K562 (cell line): Measurements from ENCODE around the gene FOXI1. TPM values are rescaled to one million over a fixed set of nuclear protein-coding genes. Genes with fewer than 3 reads are reported as not detected.
A peak's percentile ranks its signal among the peaks of the same experiment; 100 is the strongest.

Source experiments
- BCOR ChIP-seq: fragments of 450-650 bp; IDR thresholded peaks from 2 replicates; pipeline ENCODE4 v1.6.1; 2016
- CEBPB ChIP-seq: fragments of 450-650 bp; IDR thresholded peaks from 2 replicates; pipeline ENCODE4 v1.6.1; 2016; ENCODE audit warnings: missing genetic modification characterization, missing compliant biosample characterization
- COPS2 ChIP-seq: fragments of 450-650 bp; conservative IDR thresholded peaks from 2 replicates; pipeline ENCODE4 v1.6.1; 2016; ENCODE audit warnings: mild to moderate bottlenecking, moderate library complexity
- EP300 ChIP-seq: IDR thresholded peaks from 2 replicates; pipeline ENCODE4 v1.6.1; 2012; ENCODE audit warnings: low read length, improper control_type of control experiment
- HDAC2 ChIP-seq: fragments of 450-650 bp; IDR thresholded peaks from 2 replicates; pipeline ENCODE4 v1.6.1; 2016; ENCODE audit warnings: mild to moderate bottlenecking
- HIVEP1 ChIP-seq: fragments of 250-450 bp; sonication (Bioruptor Pico); IDR thresholded peaks from 2 replicates; pipeline ENCODE4 v1.4.0; 2020; ENCODE audit warnings: mild to moderate bottlenecking
- HNRNPK ChIP-seq: fragments of 200-400 bp; formaldehyde crosslinking; IDR thresholded peaks from one replicate; pipeline ENCODE4 v1.6.1; 2018; ENCODE audit warnings: mild to moderate bottlenecking, low read depth, low read length; ENCODE audit not compliant: poor library complexity, severe bottlenecking
- ILF3 ChIP-seq: fragments of 450-650 bp; IDR thresholded peaks from 2 replicates; pipeline ENCODE4 v1.6.1; 2018; ENCODE audit warnings: antibody characterized with exemption, mild to moderate bottlenecking, moderate library complexity, borderline replicate concordance
- KLF16 ChIP-seq: IDR thresholded peaks from 2 replicates; pipeline ENCODE4 v1.6.1; 2016; ENCODE audit warnings: antibody characterized with exemption
- LCOR ChIP-seq: sonication (generic); formaldehyde crosslinking; IDR thresholded peaks from 2 replicates; pipeline ENCODE4 v1.8.0; 2022; ENCODE audit warnings: mild to moderate bottlenecking, missing genetic modification reagents
- MAFG ChIP-seq: fragments of 450-650 bp; conservative IDR thresholded peaks from 2 replicates; pipeline ENCODE4 v1.6.1; 2016; ENCODE audit warnings: missing genetic modification characterization, missing compliant biosample characterization
- MCM7 ChIP-seq, 2 experiments: fragments of 450-650 bp; IDR thresholded peaks; 2 replicates each; pipeline ENCODE4 v1.6.1; 2016 to 2018
- NFE2 ChIP-seq: IDR thresholded peaks from 2 replicates; pipeline ENCODE4 v1.6.1; 2014; ENCODE audit warnings: antibody characterized with exemption, low read depth
- OTX1 ChIP-seq: fragments of 450-650 bp; formaldehyde crosslinking; IDR thresholded peaks from 2 replicates; pipeline ENCODE4 v1.4.0; 2022; ENCODE audit warnings: mild to moderate bottlenecking
- PURB ChIP-seq: sonication (generic); formaldehyde crosslinking; IDR thresholded peaks from 2 replicates; pipeline ENCODE4 v1.9.0; 2021; ENCODE audit warnings: low read depth, mild to moderate bottlenecking, missing genetic modification reagents
- RFX5 ChIP-seq: IDR thresholded peaks from 2 replicates; pipeline ENCODE4 v1.6.1; 2011; ENCODE audit warnings: low read depth, mild to moderate bottlenecking, improper control_type of control experiment, low read length
- RFX7 ChIP-seq: fragments of 250-450 bp; sonication (Bioruptor Pico); IDR thresholded peaks from 2 replicates; pipeline ENCODE4 v1.5.1; 2021; ENCODE audit warnings: mild to moderate bottlenecking
- SOX6 ChIP-seq: fragments of 450-650 bp; IDR thresholded peaks from 2 replicates; pipeline ENCODE4 v1.6.1; 2014; ENCODE audit warnings: mild to moderate bottlenecking
- TRIM24 ChIP-seq, 2 experiments: fragments of 450-650 bp; IDR thresholded peaks; 2 replicates each; pipeline ENCODE4 v1.6.1; 2016
- ZC3H4 ChIP-seq: sonication (generic); formaldehyde crosslinking; IDR thresholded peaks from 2 replicates; pipeline ENCODE4 v1.9.0; 2021; ENCODE audit warnings: missing genetic modification reagents, borderline replicate concordance
- ZNF146 ChIP-seq: IDR thresholded peaks from one replicate; pipeline ENCODE4 v1.6.1; 2018; ENCODE audit warnings: missing compliant biosample characterization; ENCODE audit not compliant: unreplicated experiment
- ZNF224 ChIP-seq: sonication (generic); formaldehyde crosslinking; IDR thresholded peaks from 2 replicates; pipeline ENCODE4 v1.8.0; 2022; ENCODE audit warnings: mild to moderate bottlenecking, missing genetic modification reagents
- ZNF584 ChIP-seq: fragments of 200-800 bp; sonication (Bioruptor generic); IDR thresholded peaks from 2 replicates; pipeline ENCODE4 v1.6.1; 2016; ENCODE audit warnings: low read depth, mild to moderate bottlenecking, missing genetic modification characterization, missing compliant biosample characterization
- ZNF696 ChIP-seq: fragments of 250-450 bp; sonication (Bioruptor Pico); conservative IDR thresholded peaks from 2 replicates; pipeline ENCODE4 v1.4.0; 2020; ENCODE audit warnings: mild to moderate bottlenecking, moderate library complexity
- ZNF76 ChIP-seq: fragments of 250-450 bp; sonication (Bioruptor Pico); IDR thresholded peaks from 2 replicates; pipeline ENCODE4 v1.4.0; 2020; ENCODE audit warnings: mild to moderate bottlenecking, moderate library complexity, borderline replicate concordance
- polyA plus RNA-seq, 8 experiments: library from polyadenylated mRNA; depleted of rRNA in 4 of 8; stranded (reverse) in 5 of 8; unstranded in 3 of 8; fragments of >200 nt; fragmentation: Nextera tagmentation in 2 of 8; fragmentation: Illumina TruSeq in 1 of 8; extraction: Ambion mirVana in 2 of 8; extraction: Trizol in 1 of 8; gene quantifications; 2 replicates each; pipeline versions ENCODE4 v1.2.1 to v1.2.3, GENCODE V29; 2011 to 2014; ENCODE audit warnings: inconsistent platforms in 1 of 8, missing spikeins in 1 of 8
- total RNA-seq, 7 experiments: library from RNA; depleted of rRNA in 6 of 7; stranded (reverse); fragments of >200 nt in 6 of 7; fragmentation: Illumina TruSeq in 2 of 7; extraction: Trizol in 2 of 7; gene quantifications; 2 replicates each; pipeline versions ENCODE4 v1.2.1 to v1.2.3, GENCODE V29; 2011 to 2021; ENCODE audit warnings: low replicate concordance in 1 of 7
- TF ChIP-seq, protein P1 (sequence below), 3 experiments: IDR thresholded peaks in 2 of 3; conservative IDR thresholded peaks in 1 of 3; 2 replicates each; pipeline ENCODE4 v1.5.1; 2011 to 2012; ENCODE audit warnings: low read length in 3 of 3, mild to moderate bottlenecking in 3 of 3, control low read depth in 2 of 3, improper control_type of control experiment in 1 of 3, inconsistent platforms in 1 of 3, low read depth in 1 of 3, mixed read lengths in 1 of 3, moderate library complexity in 1 of 3; ENCODE audit not compliant: insufficient read depth in 2 of 3
- TF ChIP-seq, protein P2 (sequence below), 2 experiments: fragments of 450-650 bp; conservative IDR thresholded peaks; 2 replicates each; pipeline ENCODE4 v1.6.1; 2017; ENCODE audit warnings: mild to moderate bottlenecking in 2 of 2, moderate library complexity in 2 of 2
- TF ChIP-seq, protein P3 (sequence below): fragments of 450-650 bp; IDR thresholded peaks from 2 replicates; pipeline ENCODE4 v1.6.1; 2016

Gene FOXI1
- total and polyA plus RNA-seq, 9 of the 15 experiments (the other 6 are each of a cell fraction or from before 2014, with no cell fraction given), result not detected

DNA sequence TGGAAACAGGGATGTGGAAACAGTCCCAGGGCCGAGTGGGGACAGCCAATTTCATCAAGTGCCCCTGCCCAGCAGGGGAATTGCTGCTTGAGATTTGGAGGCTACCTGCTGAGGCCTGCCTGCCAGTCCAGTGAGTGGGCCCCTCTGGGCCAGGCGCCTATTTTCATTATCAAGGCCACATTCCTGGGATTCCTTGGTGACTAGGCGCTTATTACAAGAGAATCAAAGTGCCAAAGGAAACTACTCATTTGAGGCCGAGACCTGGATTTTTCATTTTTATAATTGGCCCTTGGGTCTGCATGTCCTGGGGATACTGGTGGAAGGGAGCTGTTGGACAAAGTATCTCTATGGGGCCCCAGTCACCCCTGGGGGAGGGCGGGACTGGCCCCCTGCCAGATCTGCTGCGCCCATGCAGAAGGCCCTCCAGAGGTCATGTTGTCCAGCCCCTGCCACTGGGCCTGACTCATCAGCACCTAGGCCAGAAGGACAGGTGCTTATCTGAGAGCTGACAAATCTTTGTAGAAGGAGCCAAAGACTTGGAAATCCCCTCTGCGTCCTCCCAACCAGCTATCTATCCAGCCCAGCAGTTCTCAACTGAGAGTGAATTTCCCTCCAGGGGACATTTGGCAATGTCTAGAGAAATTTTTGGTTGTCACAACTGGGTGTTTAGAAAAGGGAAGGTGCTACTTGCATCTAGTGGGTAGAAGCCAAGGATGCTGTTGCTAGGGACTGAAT, 45.6 kb downstream of the FOXI1 start (continued):
- TF ChIP-seq, protein P1, sequence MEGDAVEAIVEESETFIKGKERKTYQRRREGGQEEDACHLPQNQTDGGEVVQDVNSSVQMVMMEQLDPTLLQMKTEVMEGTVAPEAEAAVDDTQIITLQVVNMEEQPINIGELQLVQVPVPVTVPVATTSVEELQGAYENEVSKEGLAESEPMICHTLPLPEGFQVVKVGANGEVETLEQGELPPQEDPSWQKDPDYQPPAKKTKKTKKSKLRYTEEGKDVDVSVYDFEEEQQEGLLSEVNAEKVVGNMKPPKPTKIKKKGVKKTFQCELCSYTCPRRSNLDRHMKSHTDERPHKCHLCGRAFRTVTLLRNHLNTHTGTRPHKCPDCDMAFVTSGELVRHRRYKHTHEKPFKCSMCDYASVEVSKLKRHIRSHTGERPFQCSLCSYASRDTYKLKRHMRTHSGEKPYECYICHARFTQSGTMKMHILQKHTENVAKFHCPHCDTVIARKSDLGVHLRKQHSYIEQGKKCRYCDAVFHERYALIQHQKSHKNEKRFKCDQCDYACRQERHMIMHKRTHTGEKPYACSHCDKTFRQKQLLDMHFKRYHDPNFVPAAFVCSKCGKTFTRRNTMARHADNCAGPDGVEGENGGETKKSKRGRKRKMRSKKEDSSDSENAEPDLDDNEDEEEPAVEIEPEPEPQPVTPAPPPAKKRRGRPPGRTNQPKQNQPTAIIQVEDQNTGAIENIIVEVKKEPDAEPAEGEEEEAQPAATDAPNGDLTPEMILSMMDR (IDR thresholded peaks at IDR 0.05 in 2 of 3, conservative IDR thresholded peaks at IDR 0.05 in 1 of 3; ENCODE audit: insufficient read depth in 2 of 3, low read depth in 1 of 3, low read length in 3 of 3), result no peak
- TF ChIP-seq HNRNPK (no peak), ZC3H4 (CRISPR knock-in tag) (no peak), TRIM24 (IDR thresholded peaks at IDR 0.05) (peak; percentile 95), RFX5 (no peak), ILF3 (no peak), LCOR (CRISPR knock-in tag) (peak; percentile 96), ZNF146 (CRISPR knock-in tag) (no peak), SOX6 (peak; percentile 91), ZNF224 (CRISPR knock-in tag) (no peak), RFX7 (CRISPR knock-in tag) (no peak), HIVEP1 (no peak), CEBPB (peak; percentile 72), MCM7 (IDR thresholded peaks at IDR 0.05) (no peak), HDAC2 (peak; percentile 99), NFE2 (peak; percentile 75), EP300 (peak; percentile 91), KLF16 (peak; percentile 97), MAFG (tag) (peak; percentile 69), COPS2 (no peak), ZNF584 (peak; percentile 90), ZNF696 (CRISPR knock-in tag) (no peak), PURB (CRISPR knock-in tag) (no peak), OTX1 (CRISPR knock-in tag) (no peak), BCOR (peak; percentile 63; the same call in 1 of the 2 replicates), ZNF76 (CRISPR knock-in tag) (no peak)
- TF ChIP-seq, protein P2, sequence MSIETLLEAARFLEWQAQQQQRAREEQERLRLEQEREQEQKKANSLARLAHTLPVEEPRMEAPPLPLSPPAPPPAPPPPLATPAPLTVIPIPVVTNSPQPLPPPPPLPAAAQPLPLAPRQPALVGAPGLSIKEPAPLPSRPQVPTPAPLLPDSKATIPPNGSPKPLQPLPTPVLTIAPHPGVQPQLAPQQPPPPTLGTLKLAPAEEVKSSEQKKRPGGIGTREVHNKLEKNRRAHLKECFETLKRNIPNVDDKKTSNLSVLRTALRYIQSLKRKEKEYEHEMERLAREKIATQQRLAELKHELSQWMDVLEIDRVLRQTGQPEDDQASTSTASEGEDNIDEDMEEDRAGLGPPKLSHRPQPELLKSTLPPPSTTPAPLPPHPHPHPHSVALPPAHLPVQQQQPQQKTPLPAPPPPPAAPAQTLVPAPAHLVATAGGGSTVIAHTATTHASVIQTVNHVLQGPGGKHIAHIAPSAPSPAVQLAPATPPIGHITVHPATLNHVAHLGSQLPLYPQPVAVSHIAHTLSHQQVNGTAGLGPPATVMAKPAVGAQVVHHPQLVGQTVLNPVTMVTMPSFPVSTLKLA (conservative IDR thresholded peaks at IDR 0.05), result peak in 1 of 2 experiments; percentile 76; a peak in 2 of 4 replicates
- TF ChIP-seq, protein P3, sequence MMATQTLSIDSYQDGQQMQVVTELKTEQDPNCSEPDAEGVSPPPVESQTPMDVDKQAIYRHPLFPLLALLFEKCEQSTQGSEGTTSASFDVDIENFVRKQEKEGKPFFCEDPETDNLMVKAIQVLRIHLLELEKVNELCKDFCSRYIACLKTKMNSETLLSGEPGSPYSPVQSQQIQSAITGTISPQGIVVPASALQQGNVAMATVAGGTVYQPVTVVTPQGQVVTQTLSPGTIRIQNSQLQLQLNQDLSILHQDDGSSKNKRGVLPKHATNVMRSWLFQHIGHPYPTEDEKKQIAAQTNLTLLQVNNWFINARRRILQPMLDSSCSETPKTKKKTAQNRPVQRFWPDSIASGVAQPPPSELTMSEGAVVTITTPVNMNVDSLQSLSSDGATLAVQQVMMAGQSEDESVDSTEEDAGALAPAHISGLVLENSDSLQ, result 0 out of 2 replicates have a peak, but pooled peaks have one; percentile 46
